ENCODE results near the gene VGLL3. TPM values are rescaled to one million over a fixed set of nuclear protein-coding genes. Genes with fewer than 3 reads are reported as not detected.

Gene VGLL3
- total RNA-seq, 1 experiment from 2014 or later, result 0.10 TPM

GRCh38 chr3:86990012-86990733 is 776 bp downstream of the VGLL3 start:
- H3K4me1 ChIP-seq (ENCODE audit: control insufficient read depth in 1 of 2, insufficient read depth in 2 of 2, low read length in 2 of 2), result peaks cover 6 to 28% of the 10 kb centered on the region in 2 experiments; a peak in 3 of 4 replicates
- H3K4me2 ChIP-seq (ENCODE audit: low read length), result peak overlapping the region; percentile 84
- BruUV-seq (replicated peaks), result no TSS peak
- no peaks in the 10 kb centered on the region for H3K9me2 ChIP-seq (ENCODE audit: insufficient read depth)
- POLR2A ChIA-PET, result no interaction called here
- intact Hi-C loops (cut with micrococcal nuclease), result no loop called here
- H3K9ac ChIP-seq (ENCODE audit: low read length), result no peak overlapping the region
- no peak overlapping the region for H2AFZ ChIP-seq (ENCODE audit: low read depth, low read length, poor library complexity, severe bottlenecking)
- H3K79me2 ChIP-seq (ENCODE audit: insufficient read depth, low read length), result no peaks in the 10 kb centered on the region
- H3K9me3 ChIP-seq (ENCODE audit: control insufficient read depth in 1 of 2, insufficient read depth in 1 of 2, low read depth in 1 of 2, low read length in 2 of 2), result no peaks in the 10 kb centered on the region
- no peaks in the 10 kb centered on the region for H4K20me1 ChIP-seq (ENCODE audit: insufficient read depth)
- H3K4me3 ChIP-seq (replicated peaks in 1 of 2; ENCODE audit: low read depth in 1 of 2, low read length in 2 of 2), result peak overlapping the region; percentile 37 to 59
- H3K27ac ChIP-seq (ENCODE audit: low read depth, low read length), result no peak overlapping the region
- RAD21 ChIA-PET (ENCODE audit: low non-redundant PET in 1 of 2, low total read pairs in 2 of 2, uncharacterized antibody in 2 of 2, unreplicated experiment in 2 of 2), result no interaction called here
- peaks cover 5% of the 10 kb centered on the region; the same call in 1 of the 2 replicates for H3K27me3 ChIP-seq (ENCODE audit: insufficient read depth, low read length)
- ATAC-seq, result peak; percentile 71
- CTCF ChIA-PET, result no interaction called here
- DNase-seq (ENCODE audit: low read depth, low spot score), result no peak
- H3K36me3 ChIP-seq (ENCODE audit: control insufficient read depth in 1 of 2, insufficient read depth in 2 of 2, low read length in 2 of 2), result no peaks in the 10 kb centered on the region
- no peak for TF ChIP-seq SP1 (IDR thresholded peaks at IDR 0.05; ENCODE audit: low read depth)
- peak; percentile 40; the same call in 1 of the 2 replicates for TF ChIP-seq EGR1 (IDR thresholded peaks at IDR 0.05; ENCODE audit: low read depth)

DNA sequence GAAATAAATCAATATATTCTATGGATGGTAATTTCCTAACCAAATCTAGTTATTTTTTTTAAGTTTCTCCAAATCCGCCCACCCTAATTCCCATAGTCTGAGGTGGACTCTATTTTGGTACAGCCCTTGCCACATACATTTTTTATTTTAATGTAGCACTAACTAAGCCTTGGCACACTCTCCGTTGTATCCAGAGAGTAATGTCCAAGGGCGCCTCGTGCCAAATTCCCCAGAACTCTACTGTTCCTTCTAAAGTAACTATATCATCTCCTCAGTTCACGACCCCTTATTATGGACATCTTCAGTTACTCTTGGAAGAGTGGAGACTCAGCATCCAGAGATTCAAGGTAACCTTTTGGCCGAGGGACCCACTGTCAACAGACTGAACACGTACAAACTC is 1.3 kb downstream of the VGLL3 start:
- H3K9me3 ChIP-seq (ENCODE audit: control insufficient read depth in 1 of 2, insufficient read depth in 1 of 2, low read depth in 1 of 2, low read length in 2 of 2), result no peaks in the 10 kb centered on the region
- peak overlapping the region; percentile 84 for H3K4me2 ChIP-seq (ENCODE audit: low read length)
- peaks cover 6 to 28% of the 10 kb centered on the region in 2 experiments; a peak in 3 of 4 replicates for H3K4me1 ChIP-seq (ENCODE audit: control insufficient read depth in 1 of 2, insufficient read depth in 2 of 2, low read length in 2 of 2)
- ChIA-PET POLR2A (no interaction called here), CTCF (no interaction called here), RAD21 (ENCODE audit: low non-redundant PET in 1 of 2, low total read pairs in 2 of 2, uncharacterized antibody in 2 of 2, unreplicated experiment in 2 of 2) (no interaction called here)
- H3K27me3 ChIP-seq (ENCODE audit: insufficient read depth, low read length), result peaks cover 5% of the 10 kb centered on the region; the same call in 1 of the 2 replicates
- no TSS peak for BruUV-seq (replicated peaks)
- intact Hi-C loops (cut with micrococcal nuclease), result no loop called here
- TF ChIP-seq YY1 (IDR thresholded peaks at IDR 0.05; ENCODE audit: extremely low read depth, insufficient replicate concordance, low read depth, low read length) (no peak), ZBTB33 (IDR thresholded peaks at IDR 0.05; ENCODE audit: extremely low read depth, insufficient replicate concordance, low read length) (no peak), CBX3 (IDR thresholded peaks at IDR 0.05; ENCODE audit: low read depth) (no peak), MAX (IDR thresholded peaks at IDR 0.05) (no peak), POLR2AphosphoS5 (IDR thresholded peaks at IDR 0.05; ENCODE audit: low read depth, low read length) (no peak), REST (IDR thresholded peaks at IDR 0.05; ENCODE audit: low read depth) (no peak), POLR2A (IDR thresholded peaks at IDR 0.05; ENCODE audit: borderline replicate concordance, extremely low read depth, insufficient read depth, insufficient read length) (no peak), SRF (IDR thresholded peaks at IDR 0.05; ENCODE audit: low read depth) (no peak), CEBPB (IDR thresholded peaks at IDR 0.05; ENCODE audit: low read depth) (no peak), ELF1 (IDR thresholded peaks at IDR 0.05; ENCODE audit: borderline replicate concordance, low read depth) (no peak)
- TF ChIP-seq, protein P1, sequence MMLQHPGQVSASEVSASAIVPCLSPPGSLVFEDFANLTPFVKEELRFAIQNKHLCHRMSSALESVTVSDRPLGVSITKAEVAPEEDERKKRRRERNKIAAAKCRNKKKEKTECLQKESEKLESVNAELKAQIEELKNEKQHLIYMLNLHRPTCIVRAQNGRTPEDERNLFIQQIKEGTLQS (IDR thresholded peaks at IDR 0.05), result no peak
- DNase-seq (ENCODE audit: low read depth, low spot score), result no peak
- no peak overlapping the region for H3K4me3 ChIP-seq (replicated peaks in 1 of 2; ENCODE audit: low read depth in 1 of 2, low read length in 2 of 2)
- H3K36me3 ChIP-seq (ENCODE audit: control insufficient read depth in 1 of 2, insufficient read depth in 2 of 2, low read length in 2 of 2), result no peaks in the 10 kb centered on the region
- no peak overlapping the region for H3K9ac ChIP-seq (ENCODE audit: low read length)
- H2AFZ ChIP-seq (ENCODE audit: low read depth, low read length, poor library complexity, severe bottlenecking), result no peak overlapping the region
- H4K20me1 ChIP-seq (ENCODE audit: insufficient read depth), result no peaks in the 10 kb centered on the region
- no peaks in the 10 kb centered on the region for H3K9me2 ChIP-seq (ENCODE audit: insufficient read depth)
- no peak overlapping the region for H3K27ac ChIP-seq (ENCODE audit: low read depth, low read length)
- no peaks in the 10 kb centered on the region for H3K79me2 ChIP-seq (ENCODE audit: insufficient read depth, low read length)
- ATAC-seq, result no peak
